Hepatocyte (in vitro differentiated cells): Measurements from ENCODE around the gene KRT83. TPM values are rescaled to one million over a fixed set of nuclear protein-coding genes. Genes with fewer than 3 reads are reported as not detected.

Experiments
- DNase-seq: peaks from one replicate; pipeline ENCODE4 v3.0.0-alpha.2; 2016; ENCODE audit warnings: low spot score
- H2AFZ ChIP-seq: fragments of 200-600 bp; sonication (generic); 2 replicates; pipeline ENCODE4 v1.6.0; 2016; ENCODE audit warnings: antibody characterized with exemption, mild to moderate bottlenecking
- H3K27ac ChIP-seq: fragments of 200-600 bp; sonication (generic); 2 replicates; pipeline ENCODE4 v1.5.1; 2016; ENCODE audit warnings: mild to moderate bottlenecking
- H3K27me3 ChIP-seq: fragments of 200-600 bp; sonication (generic); 2 replicates; pipeline ENCODE4 v1.6.1; 2016
- H3K36me3 ChIP-seq: fragments of 200-600 bp; sonication (generic); replicated peaks from 2 replicates; pipeline ENCODE4 v1.5.1; 2016; ENCODE audit warnings: low read depth; ENCODE audit not compliant: insufficient read depth
- H3K4me1 ChIP-seq: fragments of 200-600 bp; sonication (generic); 2 replicates; pipeline ENCODE4 v1.5.1; 2016; ENCODE audit warnings: mild to moderate bottlenecking, moderate library complexity; ENCODE audit not compliant: insufficient read depth
- H3K4me2 ChIP-seq: fragments of 200-600 bp; sonication (generic); 2 replicates; pipeline ENCODE4 v1.6.0; 2016
- H3K4me3 ChIP-seq: fragments of 200-600 bp; sonication (generic); 2 replicates; pipeline ENCODE4 v1.5.1; 2016; ENCODE audit warnings: mild to moderate bottlenecking
- H3K79me2 ChIP-seq: fragments of 200-600 bp; sonication (generic); 2 replicates; pipeline ENCODE4 v1.6.0; 2017; ENCODE audit warnings: mild to moderate bottlenecking
- H3K9me2 ChIP-seq: fragments of 200-600 bp; sonication (generic); replicated peaks from 2 replicates; pipeline ENCODE4 v1.6.0; 2017; ENCODE audit warnings: mild to moderate bottlenecking; ENCODE audit not compliant: insufficient read depth
- H3K9me3 ChIP-seq: fragments of 200-600 bp; sonication (generic); 2 replicates; pipeline ENCODE4 v1.5.1; 2016; ENCODE audit warnings: low read depth, mild to moderate bottlenecking
- H4K20me1 ChIP-seq: fragments of 200-600 bp; sonication (generic); 2 replicates; pipeline ENCODE4 v1.6.0; 2016; ENCODE audit warnings: mild to moderate bottlenecking; ENCODE audit not compliant: insufficient read depth, poor library complexity, severe bottlenecking
- CTCF ChIP-seq: fragments of 200-600 bp; sonication (generic); IDR thresholded peaks from 2 replicates; pipeline ENCODE4 v1.5.1; 2016; ENCODE audit warnings: antibody characterized with exemption, mild to moderate bottlenecking; ENCODE audit not compliant: poor library complexity
- EZH2 ChIP-seq: fragments of 200-600 bp; sonication (generic); IDR thresholded peaks from 2 replicates; pipeline ENCODE4 v1.6.1; 2016; ENCODE audit warnings: antibody characterized with exemption, mild to moderate bottlenecking, borderline replicate concordance
- EZH2phosphoT487 ChIP-seq: fragments of 200-600 bp; sonication (generic); IDR thresholded peaks from one replicate; pipeline ENCODE4 v1.6.1; 2018; ENCODE audit warnings: antibody characterized with exemption, mild to moderate bottlenecking, low read depth, moderate library complexity; ENCODE audit not compliant: unreplicated experiment, severe bottlenecking
- WGBS: methylation state at CpG from one replicate; pipeline ENCODE4 v1.1.6; 2016; ENCODE audit warnings: low lambda C conversion rate; ENCODE audit errors: missing lambda C conversion rate; 5-methylcytosine and 5-hydroxymethylcytosine counted together
- polyA plus RNA-seq: library from polyadenylated mRNA; unstranded; fragments of >200 nt; fragmentation: Nextera tagmentation; extraction: Ambion mirVana; gene quantifications from 2 replicates; pipeline ENCODE4 v1.2.1, GENCODE V29; 2016
- total RNA-seq: library from RNA; depleted of rRNA; stranded (reverse); fragments of >200 nt; gene quantifications from 2 replicates; pipeline ENCODE4 v1.2.3, GENCODE V29; 2014

KRT83 gene
- total and polyA plus RNA-seq, 2 experiments from 2014 or later: not detected

- Histone ChIP-seq H3K36me3 (no peaks in the 10 kb centered on the region), H3K4me2 (no peak overlapping the region), H3K79me2 (no peaks in the 10 kb centered on the region), H2AFZ (no peak overlapping the region), H4K20me1 (no peaks in the 10 kb centered on the region), H3K9me2 (no peaks in the 10 kb centered on the region), H3K4me3 (no peak overlapping the region), H3K4me1 (no peaks in the 10 kb centered on the region), H3K9me3 (no peaks in the 10 kb centered on the region), H3K27ac (no peak overlapping the region), H3K27me3 (peaks cover 3% of the 10 kb centered on the region)
- 86% methylated on average over 8 of the region's 8 CpGs for WGBS
- no peak for DNase-seq
- TF ChIP-seq EZH2 (no peak), CTCF (no peak), EZH2phosphoT487 (no peak)
Observed at GRCh38 chr12:52355176-52355575, 34.0 kb upstream of the KRT83 start.

- no peak overlapping the region for H3K4me2 ChIP-seq
- no peaks in the 10 kb centered on the region for H3K4me1 ChIP-seq
- no peaks in the 10 kb centered on the region for H3K9me3 ChIP-seq
- no peak overlapping the region for H2AFZ ChIP-seq
- H3K79me2 ChIP-seq: no peaks in the 10 kb centered on the region
- H3K4me3 ChIP-seq: no peak overlapping the region
- H3K9me2 ChIP-seq: no peaks in the 10 kb centered on the region
- H3K27ac ChIP-seq: no peak overlapping the region
- H4K20me1 ChIP-seq: no peaks in the 10 kb centered on the region
- H3K36me3 ChIP-seq: no peaks in the 10 kb centered on the region
- TF ChIP-seq CTCF (no peak), EZH2 (no peak), EZH2phosphoT487 (no peak)
- WGBS: 54% methylated on average over 5 of the region's 5 CpGs
- no peak for DNase-seq
- peaks cover 3% of the 10 kb centered on the region for H3K27me3 ChIP-seq
Observed at GRCh38 chr12:52354200-52354599, 33.0 kb upstream of the KRT83 start.

- Histone ChIP-seq H3K4me2 (no peak overlapping the region), H3K36me3 (no peaks in the 10 kb centered on the region), H3K4me3 (no peak overlapping the region), H3K27me3 (peaks cover 3% of the 10 kb centered on the region), H3K9me3 (no peaks in the 10 kb centered on the region), H3K9me2 (no peaks in the 10 kb centered on the region), H3K79me2 (no peaks in the 10 kb centered on the region), H2AFZ (no peak overlapping the region), H4K20me1 (no peaks in the 10 kb centered on the region), H3K27ac (no peak overlapping the region), H3K4me1 (no peaks in the 10 kb centered on the region)
- TF ChIP-seq EZH2 (no peak), CTCF (no peak), EZH2phosphoT487 (no peak)
- WGBS: 83% methylated on average over 3 of the region's 3 CpGs
- DNase-seq: no peak
Observed at GRCh38 chr12:52353766-52354165, 32.6 kb upstream of the KRT83 start.

GRCh38 chr12:52352951-52353350 lies 31.8 kb upstream of the KRT83 start:
- H3K4me3 ChIP-seq: no peak overlapping the region
- 90% methylated on average over 2 of the region's 2 CpGs for WGBS

More at GRCh38 chr12:52352951-52353350, 31.8 kb upstream of the KRT83 start:
- no peaks in the 10 kb centered on the region for H3K9me3 ChIP-seq
- H3K36me3 ChIP-seq: no peaks in the 10 kb centered on the region
- no peak overlapping the region for H2AFZ ChIP-seq
- no peak overlapping the region for H3K27ac ChIP-seq
- no peak overlapping the region for H3K4me2 ChIP-seq
- H3K4me1 ChIP-seq: no peaks in the 10 kb centered on the region
- no peaks in the 10 kb centered on the region for H4K20me1 ChIP-seq
- H3K79me2 ChIP-seq: no peaks in the 10 kb centered on the region
- H3K9me2 ChIP-seq: no peaks in the 10 kb centered on the region
- DNase-seq: no peak
- no peak for TF ChIP-seq CTCF
- no peak for TF ChIP-seq EZH2
- no peak for TF ChIP-seq EZH2phosphoT487
- peaks cover 3% of the 10 kb centered on the region for H3K27me3 ChIP-seq
